Nephron (organoid): Measurements from ENCODE around the gene SH3TC1.

Source experiments
- H3K27ac Mint-ChIP-seq, 3 experiments: 2 replicates each; pipeline ENCODE4 v1.8.0; 2020; ENCODE audit warnings: mixed read lengths in 3 of 3, mild to moderate bottlenecking in 2 of 3, moderate library complexity in 1 of 3
- H3K27me3 Mint-ChIP-seq: 2 replicates; pipeline ENCODE4 v1.8.0; 2021; ENCODE audit warnings: low read depth, mild to moderate bottlenecking, moderate library complexity, mixed read lengths
- H3K36me3 Mint-ChIP-seq: 2 replicates; pipeline ENCODE4 v1.8.0; 2020; ENCODE audit warnings: low read depth, mixed read lengths
- H3K4me1 Mint-ChIP-seq: 2 replicates; pipeline ENCODE4 v1.8.0; 2020; ENCODE audit warnings: mixed read lengths
- H3K4me3 Mint-ChIP-seq, 3 experiments: 2 replicates each; pipeline ENCODE4 v1.8.0; 2020; ENCODE audit warnings: mild to moderate bottlenecking in 3 of 3, mixed read lengths in 3 of 3, moderate library complexity in 2 of 3
- H3K9me3 Mint-ChIP-seq: 2 replicates; pipeline ENCODE4 v1.8.0; 2020; ENCODE audit warnings: mixed read lengths
- CTCF ChIP-seq, 3 experiments: fragments of 200-600 bp; sonication (generic); IDR thresholded peaks; one replicate each; pipeline ENCODE4 v1.5.0; 2021; ENCODE audit warnings: antibody characterized with exemption in 3 of 3; ENCODE audit not compliant: unreplicated experiment in 3 of 3

Gene SH3TC1

GRCh38 chr4:8171266-8171665 lies 27.8 kb upstream of the SH3TC1 start:
- Mint-ChIP-seq H3K9me3 (peaks cover 11% of the 10 kb centered on the region), H3K27ac (no peak overlapping the region), H3K27me3 (peaks cover 14% of the 10 kb centered on the region), H3K36me3 (no peaks in the 10 kb centered on the region), H3K4me1 (no peaks in the 10 kb centered on the region), H3K4me3 (no peak overlapping the region)
- no peak for TF ChIP-seq CTCF (IDR thresholded peaks at IDR 0.05; ENCODE audit: unreplicated experiment in 3 of 3)

- no peak for TF ChIP-seq CTCF (IDR thresholded peaks at IDR 0.05; ENCODE audit: unreplicated experiment in 3 of 3)
- Mint-ChIP-seq H3K36me3 (no peaks in the 10 kb centered on the region), H3K4me3 (no peak overlapping the region), H3K27me3 (peaks cover 13% of the 10 kb centered on the region), H3K27ac (no peak overlapping the region), H3K9me3 (peaks cover 11% of the 10 kb centered on the region), H3K4me1 (peaks cover 7% of the 10 kb centered on the region)
Measured at GRCh38 chr4:8171984-8172924, 26.8 kb upstream of the SH3TC1 start.

GRCh38 chr4:8173492-8174242 lies 25.4 kb upstream of the SH3TC1 start:
- Mint-ChIP-seq H3K36me3 (no peaks in the 10 kb centered on the region), H3K27ac (no peak overlapping the region), H3K4me3 (no peak overlapping the region), H3K27me3 (peaks cover 17% of the 10 kb centered on the region), H3K4me1 (peaks cover 18% of the 10 kb centered on the region), H3K9me3 (peaks cover 3% of the 10 kb centered on the region)
- no peak for TF ChIP-seq CTCF (IDR thresholded peaks at IDR 0.05; ENCODE audit: unreplicated experiment in 3 of 3)

- Mint-ChIP-seq H3K9me3 (no peaks in the 10 kb centered on the region), H3K4me3 (no peak overlapping the region), H3K4me1 (peaks cover 18% of the 10 kb centered on the region), H3K27me3 (peaks cover 10% of the 10 kb centered on the region), H3K36me3 (no peaks in the 10 kb centered on the region), H3K27ac (no peak overlapping the region)
- no peak for TF ChIP-seq CTCF (IDR thresholded peaks at IDR 0.05; ENCODE audit: unreplicated experiment in 3 of 3)
Measured at GRCh38 chr4:8174970-8175369, 24.1 kb upstream of the SH3TC1 start.

GRCh38 chr4:8175686-8176085 lies 23.4 kb upstream of the SH3TC1 start:
- H3K4me1 Mint-ChIP-seq: peaks cover 19% of the 10 kb centered on the region
- H3K4me3 Mint-ChIP-seq: no peak overlapping the region
- no peaks in the 10 kb centered on the region for H3K9me3 Mint-ChIP-seq
- H3K27me3 Mint-ChIP-seq: peaks cover 16% of the 10 kb centered on the region
- no peak overlapping the region for H3K27ac Mint-ChIP-seq
- TF ChIP-seq CTCF (IDR thresholded peaks at IDR 0.05; ENCODE audit: unreplicated experiment in 3 of 3): no peak
- H3K36me3 Mint-ChIP-seq: no peaks in the 10 kb centered on the region
